H1 (cell line): ENCODE data around the gene CBFA2T2. TPM values are rescaled to one million over a fixed set of nuclear protein-coding genes. Genes with fewer than 3 reads are reported as not detected.

ENCODE experiments used
- CTCF ChIA-PET: fragments of 300-600 bp; sonication (Branson Sonifier 250); formaldehyde crosslinking; loops from one replicate; lab custom pipeline; 2021; ENCODE audit not compliant: partially characterized antibody; lab: Charles Lee
- POLR2A ChIA-PET: fragments of 300-600 bp; sonication (Branson Sonifier 250); formaldehyde crosslinking; loops from one replicate; lab custom pipeline; 2021; ENCODE audit warnings: inconsistent platforms; ENCODE audit not compliant: partially characterized antibody; lab: Charles Lee
- DNase-seq, 2 experiments: peaks; one replicate each; pipeline versions ENCODE4 v3.0.0 to v3.0.0-alpha.2; 2010 to 2022; ENCODE audit warnings: low spot score in 2 of 2, low read depth in 1 of 2, mixed read lengths in 1 of 2
- FAIRE-seq: peaks from 2 replicates; lab custom pipeline; 2011; peaks lifted over from hg19 to GRCh38; lab: Jason Lieb, UNC
- H2AFZ ChIP-seq: 2 replicates; pipeline ENCODE4 v1.8.1; 2012; ENCODE audit warnings: low read length, inconsistent platforms
- H2AK5ac ChIP-seq: 2 replicates; pipeline ENCODE4 v1.6.1; 2013; ENCODE audit warnings: low read depth, low read length
- H2BK120ac ChIP-seq: replicated peaks from 2 replicates; pipeline ENCODE3; 2013; ENCODE audit warnings: low read depth, low read length, inconsistent platforms
- H2BK12ac ChIP-seq: 2 replicates; pipeline ENCODE4 v1.6.1; 2013; ENCODE audit warnings: low read depth, low read length
- H2BK15ac ChIP-seq: 2 replicates; pipeline ENCODE4 v1.6.1; 2013; ENCODE audit warnings: low read length
- H2BK20ac ChIP-seq: 2 replicates; pipeline ENCODE4 v1.6.1; 2013; ENCODE audit warnings: low read length
- H2BK5ac ChIP-seq: 2 replicates; pipeline ENCODE4 v1.6.1; 2013; ENCODE audit warnings: low read depth, low read length
- H3K14ac ChIP-seq: 2 replicates; pipeline ENCODE4 v1.6.1; 2013; ENCODE audit warnings: inconsistent platforms; ENCODE audit not compliant: insufficient read length
- H3K18ac ChIP-seq: 2 replicates; pipeline ENCODE4 v1.6.1; 2013; ENCODE audit warnings: low read length; ENCODE audit errors: extremely low read depth
- H3K23ac ChIP-seq: 2 replicates; pipeline ENCODE4 v1.6.1; 2013; ENCODE audit warnings: inconsistent platforms; ENCODE audit not compliant: insufficient read length
- H3K23me2 ChIP-seq: 2 replicates; pipeline ENCODE4 v1.6.1; 2013; ENCODE audit warnings: low read depth, low read length
- H3K27ac ChIP-seq: 2 replicates; pipeline ENCODE4 v1.6.1; 2011; ENCODE audit warnings: low read depth, low read length, inconsistent platforms
- H3K27me3 ChIP-seq, 4 experiments: replicated peaks in 1 of 4; 1 replicate in 1 of 4; 2 replicates in 3 of 4; pipeline versions ENCODE4 v1.6.1 to v1.8.1; 2011 to 2013; ENCODE audit warnings: low read length in 3 of 4, mild to moderate bottlenecking in 3 of 4, inconsistent platforms in 2 of 4, mixed read lengths in 2 of 4, moderate library complexity in 1 of 4; ENCODE audit not compliant: control insufficient read depth in 3 of 4, insufficient read depth in 3 of 4; ENCODE audit errors: extremely low read depth in 1 of 4
- H3K36me3 ChIP-seq, 4 experiments: 2 replicates each; pipeline versions ENCODE4 v1.6.1 to v1.8.1; 2011 to 2013; ENCODE audit warnings: mild to moderate bottlenecking in 4 of 4, low read length in 3 of 4, moderate library complexity in 2 of 4, control low read depth in 1 of 4, inconsistent platforms in 1 of 4; ENCODE audit not compliant: insufficient read depth in 4 of 4, control insufficient read depth in 2 of 4
- H3K4ac ChIP-seq: replicated peaks from 2 replicates; pipeline ENCODE3; 2013; ENCODE audit warnings: low read length, low read depth, mixed read lengths, inconsistent platforms; ENCODE audit not compliant: insufficient read length
- H3K4me1 ChIP-seq, 4 experiments: replicated peaks in 1 of 4; 1 replicate in 1 of 4; 2 replicates in 3 of 4; pipeline versions ENCODE4 v1.6.1 to v1.8.1; 2011 to 2013; ENCODE audit warnings: low read length in 3 of 4, inconsistent platforms in 2 of 4, mixed read lengths in 1 of 4; ENCODE audit not compliant: insufficient read depth in 4 of 4, control insufficient read depth in 3 of 4
- H3K4me2 ChIP-seq, 2 experiments: 2 replicates each; pipeline versions ENCODE4 v1.6.1 to v1.8.1; 2011 to 2013; ENCODE audit warnings: low read depth in 2 of 2, low read length in 2 of 2, control low read depth in 1 of 2, inconsistent platforms in 1 of 2, mild to moderate bottlenecking in 1 of 2; ENCODE audit not compliant: insufficient read depth in 1 of 2
- H3K4me3 ChIP-seq, 4 experiments: fragments of 200-600, 300-600 bp in 1 of 4; sonication (generic), shearing (Covaris generic), sonication (Bioruptor Twin) in 1 of 4; 2 replicates each; pipeline versions ENCODE4 v1.5.1 to v1.8.1; 2011 to 2016; ENCODE audit warnings: low read length in 4 of 4, low read depth in 3 of 4, control low read depth in 2 of 4, inconsistent platforms in 2 of 4, mild to moderate bottlenecking in 2 of 4, mixed read lengths in 1 of 4, moderate library complexity in 1 of 4; ENCODE audit not compliant: insufficient read depth in 2 of 4; ENCODE audit errors: extremely low read depth in 1 of 4
- H3K56ac ChIP-seq: replicated peaks from 2 replicates; pipeline ENCODE3; 2013; ENCODE audit warnings: low read depth, mild to moderate bottlenecking, mixed read lengths, low read length, inconsistent platforms; ENCODE audit not compliant: insufficient read length
- H3K79me1 ChIP-seq: 2 replicates; pipeline ENCODE4 v1.6.1; 2013; ENCODE audit warnings: low read depth, low read length, control low read depth
- H3K79me2 ChIP-seq, 2 experiments: 2 replicates each; pipeline versions ENCODE4 v1.6.1 to v1.8.1; 2012 to 2013; ENCODE audit warnings: low read length in 2 of 2, mild to moderate bottlenecking in 2 of 2, inconsistent platforms in 1 of 2; ENCODE audit not compliant: insufficient read depth in 2 of 2, control insufficient read depth in 1 of 2
- H3K9ac ChIP-seq, 4 experiments: replicated peaks in 1 of 4; 1 replicate in 1 of 4; 2 replicates in 3 of 4; pipeline versions ENCODE4 v1.6.1 to v1.8.1; 2011 to 2013; ENCODE audit warnings: low read depth in 3 of 4, low read length in 3 of 4, control low read depth in 2 of 4, mild to moderate bottlenecking in 2 of 4, moderate library complexity in 2 of 4, inconsistent platforms in 1 of 4; ENCODE audit errors: extremely low read depth in 1 of 4
- H3K9me3 ChIP-seq, 2 experiments: 2 replicates each; pipeline versions ENCODE4 v1.6.1 to v1.8.1; 2012 to 2013; ENCODE audit warnings: mild to moderate bottlenecking in 2 of 2, moderate library complexity in 2 of 2, control low read depth in 1 of 2, inconsistent platforms in 1 of 2, low read depth in 1 of 2, low read length in 1 of 2, mixed read lengths in 1 of 2; ENCODE audit not compliant: insufficient read depth in 2 of 2
- H4K20me1 ChIP-seq, 2 experiments: replicated peaks in 1 of 2; 2 replicates each; pipeline versions ENCODE3 to v1.8.1; 2011 to 2013; ENCODE audit warnings: inconsistent platforms in 2 of 2, low read length in 2 of 2, mild to moderate bottlenecking in 1 of 2; ENCODE audit not compliant: insufficient read depth in 2 of 2, control insufficient read depth in 1 of 2
- H4K5ac ChIP-seq: 2 replicates; pipeline ENCODE4 v1.6.1; 2013; ENCODE audit warnings: low read length, low read depth, mixed read lengths, inconsistent platforms; ENCODE audit not compliant: insufficient read length
- H4K8ac ChIP-seq: 2 replicates; pipeline ENCODE4 v1.8.0; 2013; ENCODE audit warnings: mild to moderate bottlenecking, moderate library complexity, low read length, inconsistent platforms; ENCODE audit not compliant: insufficient read depth; ENCODE audit errors: extremely low read depth
- H4K91ac ChIP-seq: replicated peaks from 2 replicates; pipeline ENCODE3; 2013; ENCODE audit warnings: low read length, mixed read lengths, inconsistent platforms; ENCODE audit not compliant: insufficient read length
- KDM5A ChIP-seq: fragments of 200-600 bp; IDR thresholded peaks from 2 replicates; pipeline ENCODE4 v1.7.1; 2012; ENCODE audit warnings: mild to moderate bottlenecking, low read length, inconsistent platforms, mixed read lengths
- YY1 ChIP-seq: IDR thresholded peaks from 2 replicates; pipeline ENCODE4 v1.6.1; 2011; ENCODE audit warnings: low read depth, mild to moderate bottlenecking, low read length
- WGBS, 2 experiments: shearing (Covaris generic) in 1 of 2; methylation state at CpG; one replicate each; pipeline versions ENCODE4 v1.1.6 to v1.1.7; 2013 to 2015; ENCODE audit warnings: low lambda C conversion rate in 2 of 2, mixed read lengths in 2 of 2, inconsistent platforms in 1 of 2, low coverage in 1 of 2, missing lambda C conversion rate in 1 of 2; ENCODE audit not compliant: insufficient replicate concordance in 2 of 2, insufficient coverage in 1 of 2, insufficient read length in 1 of 2; ENCODE audit errors: extremely low coverage in 1 of 2, missing lambda C conversion rate in 1 of 2; 5-methylcytosine and 5-hydroxymethylcytosine counted together
- polyA plus RNA-seq, 7 experiments: library from polyadenylated mRNA; depleted of rRNA in 3 of 7; stranded (reverse) in 5 of 7; unstranded in 2 of 7; fragments of >200 nt in 5 of 7; fragments of 200-250 nt in 2 of 7; gene quantifications; 1 replicate in 5 of 7; 2 replicates in 1 of 7; 4 replicates in 1 of 7; pipeline versions ENCODE4 v1.2.1 to v1.2.3, GENCODE V29; 2011 to 2013; ENCODE audit warnings: missing spikeins in 2 of 7, mixed read lengths in 2 of 7
- total RNA-seq: library from RNA; stranded (reverse); fragmentation: NEBNext Ultra II Directional; extraction: Animal tissue kit (Norgen Biotek cat#: 25700); gene quantifications from 2 replicates; pipeline ENCODE4 v1.2.1, GENCODE V29; 2021

The CBFA2T2 gene
- total and polyA plus RNA-seq, 2 of the 8 experiments (the other 6 are each of a cell fraction or from before 2014, with no cell fraction given), result 11.6 to 12.9 TPM

GRCh38 chr20:33686984-33687366 lies 197.1 kb downstream of the CBFA2T2 start:
- Histone ChIP-seq H3K79me1 (peaks cover 14% of the 10 kb centered on the region), H2AFZ (peak overlapping the region; percentile 95), H3K4me1 (peaks cover 4 to 25% (median 15%) of the 10 kb centered on the region in 4 experiments), H3K4me3 (peak overlapping the region; percentile 12 to 44 (median 22); a peak in 4 of 8 replicates), H3K27ac (no peak overlapping the region), H3K4ac (peak overlapping the region; percentile 36), H3K4me2 (peak overlapping the region; percentile 58 to 60), H3K79me2 (peaks cover 0 to 37% of the 10 kb centered on the region in 2 experiments; a peak in 3 of 4 replicates), H3K23me2 (peaks cover 9% of the 10 kb centered on the region), H2BK15ac (0 out of 2 replicates have a peak overlapping the region, but pooled peaks have one; percentile 75), H2AK5ac (no peak overlapping the region), H3K9ac (peak overlapping the region in 1 of 4 experiments; percentile 15; a peak in 3 of 7 replicates), H3K9me3 (no peaks in the 10 kb centered on the region), H4K91ac (peak overlapping the region; percentile 29), H4K5ac (no peak overlapping the region), H3K23ac (no peak overlapping the region), H2BK12ac (peak overlapping the region; percentile 22; the same call in 1 of the 2 replicates), H2BK5ac (peak overlapping the region; percentile 55; the same call in 1 of the 2 replicates), H4K20me1 (peaks cover 11 to 21% of the 10 kb centered on the region in 2 experiments), H3K18ac (no peak overlapping the region; the same call in 1 of the 2 replicates), H2BK20ac (no peak overlapping the region), H3K36me3 (peaks cover 0 to 4% (median 0%) of the 10 kb centered on the region in 4 experiments; a peak in 1 of 8 replicates), H2BK120ac (no peak overlapping the region), H3K14ac (no peak overlapping the region), H3K27me3 (peaks cover 0 to 9% (median 2%) of the 10 kb centered on the region in 4 experiments; a peak in 4 of 7 replicates), H3K56ac (no peak overlapping the region), H4K8ac (peak overlapping the region; percentile 15; the same call in 1 of the 2 replicates)
- 81% methylated on average over 14 of the region's 14 CpGs; no CpG with 5 or more reads in 1 of the 2 experiments for WGBS, 2 experiments
- DNase-seq, result no peak
- FAIRE-seq, result no peak
- ChIA-PET POLR2A (interaction anchor here (0.7 to 2.1 kb wide), 10 partner anchors 9 to 45 kb away, joined by 3 to 6 read pairs (median 4); partner anchors contain the start of genes ACTL10, PXMP4 and ZNF341), CTCF (interaction anchor here (0.6 to 1.8 kb wide), 3 partner anchors 14 to 249 kb away, joined by 4 to 5 read pairs (median 5); no protein-coding TSS in a partner anchor)
- TF ChIP-seq KDM5A, result no peak
- TF ChIP-seq YY1, result no peak
